A549 (cell line): Measurements from ENCODE around the gene ACTR5.

Source experiments
- CTCF ChIP-seq: fragments of >200 bp; sonication (Bioruptor Twin); formaldehyde crosslinking; IDR thresholded peaks from 3 replicates; pipeline ENCODE4 v1.5.1; 2016
- MAFK ChIP-seq: fragments of 450-650 bp; IDR thresholded peaks from 2 replicates; pipeline ENCODE4 v1.6.1; 2014; ENCODE audit not compliant: partially characterized antibody
- POLR2A ChIP-seq: IDR thresholded peaks from 2 replicates; pipeline ENCODE4 v1.6.1; 2012; ENCODE audit warnings: mild to moderate bottlenecking, low read length
- RCOR1 ChIP-seq: fragments of 150-350 bp; IDR thresholded peaks from 2 replicates; pipeline ENCODE4 v1.6.1; 2014; ENCODE audit warnings: antibody characterized with exemption, low read length, low read depth
- RFX5 ChIP-seq: fragments of 450-650 bp; IDR thresholded peaks from 2 replicates; pipeline ENCODE4 v1.7.1; 2014; ENCODE audit warnings: antibody characterized with exemption, mild to moderate bottlenecking, moderate library complexity

- no peak for TF ChIP-seq POLR2A
- TF ChIP-seq CTCF, result no peak
- no peak for TF ChIP-seq RCOR1
- no peak for TF ChIP-seq RFX5
- TF ChIP-seq MAFK, result no peak
These were observed 39.6 kb downstream of the ACTR5 start for GRCh38 chr20:38787870-38788269.
